Stomach (tissue), 4 donors: ENCODE data around the gene OR1N1.
"Not testable (repeated sequence)": the region's sequence is repeated elsewhere in the genome, so short reads cannot be mapped to it uniquely, and the experiment has no call there.

ENCODE experiments used
- POLR2A ChIP-seq, 4 donors: fragments of 450-650 bp; IDR thresholded peaks; one replicate each; pipeline ENCODE4 v1.6.1; 2016; ENCODE audit warnings: antibody characterized with exemption in 4 of 4, control low read depth in 2 of 4, mild to moderate bottlenecking in 1 of 4, moderate library complexity in 1 of 4
- POLR2AphosphoS5 ChIP-seq, 3 donors: sonication (generic); formaldehyde crosslinking; IDR thresholded peaks; one replicate each; pipeline ENCODE4 v1.6.1; 2016; ENCODE audit warnings: antibody characterized with exemption in 3 of 3

- not testable (repeated sequence) for TF ChIP-seq POLR2AphosphoS5, POLR2A (IDR thresholded peaks at IDR 0.05)
Measured at GRCh38 chr9:122537066-122537465, 10.0 kb upstream of the OR1N1 start.
